Measurements from ENCODE around the gene ASPSCR1. TPM values are rescaled to one million over a fixed set of nuclear protein-coding genes. Genes with fewer than 3 reads are reported as not detected.
A peak's percentile ranks its signal among the peaks of the same experiment; 100 is the strongest.

ASPSCR1 gene
- total and polyA plus RNA-seq, 2 of the 13 experiments (the other 11 are each of a cell fraction or from before 2014, with no cell fraction given), result 274 to 314 TPM

DNA sequence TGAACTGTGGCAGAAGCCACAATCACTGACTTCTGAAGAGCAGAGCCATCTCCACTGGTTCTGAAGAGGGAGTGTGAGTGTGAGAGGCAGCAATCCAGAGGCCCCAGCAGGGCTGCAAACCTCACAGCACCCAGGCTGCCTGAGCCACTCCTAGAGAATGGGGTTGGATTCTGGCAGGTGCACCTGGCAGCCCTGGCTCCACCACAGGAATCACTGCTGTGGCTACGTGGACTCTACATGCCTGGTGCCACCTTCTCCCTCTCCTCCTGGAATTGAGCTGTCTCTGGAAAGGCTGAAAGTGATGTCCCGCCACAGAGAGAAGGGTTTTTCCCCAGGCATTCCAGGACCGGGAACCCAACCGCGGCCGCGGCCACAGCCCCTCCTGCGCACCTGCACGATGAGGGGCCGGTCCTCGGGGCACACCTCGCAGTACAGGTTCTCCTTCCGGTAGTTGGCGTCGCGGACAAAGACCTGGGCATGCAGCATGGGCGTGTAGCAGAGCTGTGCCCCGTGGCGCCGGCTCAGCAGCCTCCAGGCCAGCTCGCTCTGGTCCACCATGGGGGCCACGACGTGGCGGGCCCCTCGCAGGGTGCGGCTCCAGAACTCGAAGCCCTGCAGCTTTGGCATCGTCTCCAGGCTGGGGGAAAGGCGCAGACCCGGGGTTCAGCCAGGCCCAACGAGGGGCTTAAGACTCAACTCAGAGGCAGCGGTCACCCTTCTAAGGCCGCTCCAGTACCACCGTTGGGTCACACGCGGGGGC lies 87.2 kb downstream of the ASPSCR1 start (continued):
- TF ChIP-seq, protein P1, sequence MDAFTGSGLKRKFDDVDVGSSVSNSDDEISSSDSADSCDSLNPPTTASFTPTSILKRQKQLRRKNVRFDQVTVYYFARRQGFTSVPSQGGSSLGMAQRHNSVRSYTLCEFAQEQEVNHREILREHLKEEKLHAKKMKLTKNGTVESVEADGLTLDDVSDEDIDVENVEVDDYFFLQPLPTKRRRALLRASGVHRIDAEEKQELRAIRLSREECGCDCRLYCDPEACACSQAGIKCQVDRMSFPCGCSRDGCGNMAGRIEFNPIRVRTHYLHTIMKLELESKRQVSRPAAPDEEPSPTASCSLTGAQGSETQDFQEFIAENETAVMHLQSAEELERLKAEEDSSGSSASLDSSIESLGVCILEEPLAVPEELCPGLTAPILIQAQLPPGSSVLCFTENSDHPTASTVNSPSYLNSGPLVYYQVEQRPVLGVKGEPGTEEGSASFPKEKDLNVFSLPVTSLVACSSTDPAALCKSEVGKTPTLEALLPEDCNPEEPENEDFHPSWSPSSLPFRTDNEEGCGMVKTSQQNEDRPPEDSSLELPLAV (CRISPR knock-in tag; conservative IDR thresholded peaks at IDR 0.05; ENCODE audit: low read depth), result no peak
- TF ChIP-seq ZNF431 (CRISPR knock-in tag; IDR thresholded peaks at IDR 0.05; ENCODE audit: borderline replicate concordance, low read depth) (no peak), ZNF761 (CRISPR knock-in tag; conservative IDR thresholded peaks at IDR 0.05) (0 out of 2 replicates have a peak, but pooled peaks have one; percentile 64), RXRA (CRISPR knock-in tag; IDR thresholded peaks at IDR 0.05) (no peak; the same call in none of the 2 replicates), ZNF138 (CRISPR knock-in tag; IDR thresholded peaks at IDR 0.05; ENCODE audit: low read depth) (no peak), ZBTB3 (CRISPR knock-in tag; IDR thresholded peaks at IDR 0.05; ENCODE audit: borderline replicate concordance, low read depth) (no peak), ZNF350 (CRISPR knock-in tag; IDR thresholded peaks at IDR 0.05; ENCODE audit: borderline replicate concordance, low read depth) (peak; percentile 16; the same call in 1 of the 2 replicates), SMYD3 (CRISPR knock-in tag; IDR thresholded peaks at IDR 0.05) (no peak), ZMYM2 (CRISPR knock-in tag; IDR thresholded peaks at IDR 0.05) (no peak), ETV5 (CRISPR knock-in tag; IDR thresholded peaks at IDR 0.05; ENCODE audit: borderline replicate concordance) (peak; percentile 16; the same call in 1 of the 2 replicates), JDP2 (CRISPR knock-in tag; IDR thresholded peaks at IDR 0.05; ENCODE audit: borderline replicate concordance) (no peak), RBM22 (optimal IDR thresholded peaks at IDR 0.05; ENCODE audit: low read length) (no peak)
- TF ChIP-seq, protein P2, sequence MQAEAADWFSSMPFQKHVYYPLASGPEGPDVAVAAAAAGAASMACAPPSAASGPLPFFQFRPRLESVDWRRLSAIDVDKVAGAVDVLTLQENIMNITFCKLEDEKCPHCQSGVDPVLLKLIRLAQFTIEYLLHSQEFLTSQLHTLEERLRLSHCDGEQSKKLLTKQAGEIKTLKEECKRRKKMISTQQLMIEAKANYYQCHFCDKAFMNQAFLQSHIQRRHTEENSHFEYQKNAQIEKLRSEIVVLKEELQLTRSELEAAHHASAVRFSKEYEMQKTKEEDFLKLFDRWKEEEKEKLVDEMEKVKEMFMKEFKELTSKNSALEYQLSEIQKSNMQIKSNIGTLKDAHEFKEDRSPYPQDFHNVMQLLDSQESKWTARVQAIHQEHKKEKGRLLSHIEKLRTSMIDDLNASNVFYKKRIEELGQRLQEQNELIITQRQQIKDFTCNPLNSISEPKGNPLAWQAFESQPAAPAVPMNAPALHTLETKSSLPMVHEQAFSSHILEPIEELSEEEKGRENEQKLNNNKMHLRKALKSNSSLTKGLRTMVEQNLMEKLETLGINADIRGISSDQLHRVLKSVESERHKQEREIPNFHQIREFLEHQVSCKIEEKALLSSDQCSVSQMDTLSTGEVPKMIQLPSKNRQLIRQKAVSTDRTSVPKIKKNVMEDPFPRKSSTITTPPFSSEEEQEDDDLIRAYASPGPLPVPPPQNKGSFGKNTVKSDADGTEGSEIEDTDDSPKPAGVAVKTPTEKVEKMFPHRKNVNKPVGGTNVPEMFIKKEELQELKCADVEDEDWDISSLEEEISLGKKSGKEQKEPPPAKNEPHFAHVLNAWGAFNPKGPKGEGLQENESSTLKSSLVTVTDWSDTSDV (CRISPR knock-in tag; IDR thresholded peaks at IDR 0.05), result no peak; the same call in 1 of the 2 replicates
- TF ChIP-seq, protein P3, sequence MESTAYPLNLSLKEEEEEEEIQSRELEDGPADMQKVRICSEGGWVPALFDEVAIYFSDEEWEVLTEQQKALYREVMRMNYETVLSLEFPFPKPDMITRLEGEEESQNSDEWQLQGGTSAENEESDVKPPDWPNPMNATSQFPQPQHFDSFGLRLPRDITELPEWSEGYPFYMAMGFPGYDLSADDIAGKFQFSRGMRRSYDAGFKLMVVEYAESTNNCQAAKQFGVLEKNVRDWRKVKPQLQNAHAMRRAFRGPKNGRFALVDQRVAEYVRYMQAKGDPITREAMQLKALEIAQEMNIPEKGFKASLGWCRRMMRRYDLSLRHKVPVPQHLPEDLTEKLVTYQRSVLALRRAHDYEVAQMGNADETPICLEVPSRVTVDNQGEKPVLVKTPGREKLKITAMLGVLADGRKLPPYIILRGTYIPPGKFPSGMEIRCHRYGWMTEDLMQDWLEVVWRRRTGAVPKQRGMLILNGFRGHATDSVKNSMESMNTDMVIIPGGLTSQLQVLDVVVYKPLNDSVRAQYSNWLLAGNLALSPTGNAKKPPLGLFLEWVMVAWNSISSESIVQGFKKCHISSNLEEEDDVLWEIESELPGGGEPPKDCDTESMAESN (CRISPR knock-in tag; conservative IDR thresholded peaks at IDR 0.05), result no peak
- TF ChIP-seq, protein P4, sequence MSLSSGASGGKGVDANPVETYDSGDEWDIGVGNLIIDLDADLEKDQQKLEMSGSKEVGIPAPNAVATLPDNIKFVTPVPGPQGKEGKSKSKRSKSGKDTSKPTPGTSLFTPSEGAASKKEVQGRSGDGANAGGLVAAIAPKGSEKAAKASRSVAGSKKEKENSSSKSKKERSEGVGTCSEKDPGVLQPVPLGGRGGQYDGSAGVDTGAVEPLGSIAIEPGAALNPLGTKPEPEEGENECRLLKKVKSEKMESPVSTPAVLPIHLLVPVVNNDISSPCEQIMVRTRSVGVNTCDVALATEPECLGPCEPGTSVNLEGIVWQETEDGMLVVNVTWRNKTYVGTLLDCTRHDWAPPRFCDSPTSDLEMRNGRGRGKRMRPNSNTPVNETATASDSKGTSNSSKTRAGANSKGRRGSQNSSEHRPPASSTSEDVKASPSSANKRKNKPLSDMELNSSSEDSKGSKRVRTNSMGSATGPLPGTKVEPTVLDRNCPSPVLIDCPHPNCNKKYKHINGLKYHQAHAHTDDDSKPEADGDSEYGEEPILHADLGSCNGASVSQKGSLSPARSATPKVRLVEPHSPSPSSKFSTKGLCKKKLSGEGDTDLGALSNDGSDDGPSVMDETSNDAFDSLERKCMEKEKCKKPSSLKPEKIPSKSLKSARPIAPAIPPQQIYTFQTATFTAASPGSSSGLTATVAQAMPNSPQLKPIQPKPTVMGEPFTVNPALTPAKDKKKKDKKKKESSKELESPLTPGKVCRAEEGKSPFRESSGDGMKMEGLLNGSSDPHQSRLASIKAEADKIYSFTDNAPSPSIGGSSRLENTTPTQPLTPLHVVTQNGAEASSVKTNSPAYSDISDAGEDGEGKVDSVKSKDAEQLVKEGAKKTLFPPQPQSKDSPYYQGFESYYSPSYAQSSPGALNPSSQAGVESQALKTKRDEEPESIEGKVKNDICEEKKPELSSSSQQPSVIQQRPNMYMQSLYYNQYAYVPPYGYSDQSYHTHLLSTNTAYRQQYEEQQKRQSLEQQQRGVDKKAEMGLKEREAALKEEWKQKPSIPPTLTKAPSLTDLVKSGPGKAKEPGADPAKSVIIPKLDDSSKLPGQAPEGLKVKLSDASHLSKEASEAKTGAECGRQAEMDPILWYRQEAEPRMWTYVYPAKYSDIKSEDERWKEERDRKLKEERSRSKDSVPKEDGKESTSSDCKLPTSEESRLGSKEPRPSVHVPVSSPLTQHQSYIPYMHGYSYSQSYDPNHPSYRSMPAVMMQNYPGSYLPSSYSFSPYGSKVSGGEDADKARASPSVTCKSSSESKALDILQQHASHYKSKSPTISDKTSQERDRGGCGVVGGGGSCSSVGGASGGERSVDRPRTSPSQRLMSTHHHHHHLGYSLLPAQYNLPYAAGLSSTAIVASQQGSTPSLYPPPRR (CRISPR knock-in tag; IDR thresholded peaks at IDR 0.05; ENCODE audit: borderline replicate concordance), result no peak; the same call in 1 of the 2 replicates
